ENCODE results near the gene PCED1B.

Gene PCED1B

GRCh38 chr12:47068539-47068938 is 10.9 kb upstream of the PCED1B start:
- no peak for DNase-seq

GRCh38 chr12:47070310-47070709 is 9.1 kb upstream of the PCED1B start:
- no peak for DNase-seq

GRCh38 chr12:47071241-47071852 is 8.1 kb upstream of the PCED1B start:
- DNase-seq, result peak; percentile 29 to 46

- DNase-seq, result no peak
Observed at GRCh38 chr12:47073951-47074350, 5.5 kb upstream of the PCED1B start.

- no peak for DNase-seq
Observed at GRCh38 chr12:47074757-47075156, 4.7 kb upstream of the PCED1B start.

GRCh38 chr12:47075192-47076084 is 4.0 kb upstream of the PCED1B start:
- no peak for DNase-seq

- no peak for DNase-seq
Observed at GRCh38 chr12:47077206-47078085, 2.0 kb upstream of the PCED1B start.

- DNase-seq, result no peak
Observed at GRCh38 chr12:47078086-47078395, 1.4 kb upstream of the PCED1B start.

- DNase-seq, result peak in 1 of 2 experiments; percentile 27
Observed at GRCh38 chr12:47078733-47079467, 521 bp upstream of the PCED1B start.

- DNase-seq, result peak in 1 of 2 experiments; percentile 38
Observed at GRCh38 chr12:47079981-47080724, 732 bp downstream of the PCED1B start.

- DNase-seq, result peak in 1 of 2 experiments; percentile 33
Observed at GRCh38 chr12:47080725-47081502, 1.5 kb downstream of the PCED1B start.

GRCh38 chr12:47082283-47082682 is 2.9 kb downstream of the PCED1B start:
- no peak for DNase-seq

GRCh38 chr12:47082796-47083621 is 3.6 kb downstream of the PCED1B start:
- no peak for DNase-seq

- no peak for DNase-seq
Observed at GRCh38 chr12:47084172-47084571, 4.8 kb downstream of the PCED1B start.

GRCh38 chr12:47085815-47086252 is 6.4 kb downstream of the PCED1B start:
- no peak for DNase-seq

- no peak for DNase-seq
Observed at GRCh38 chr12:47087088-47087688, 7.8 kb downstream of the PCED1B start.

- peak in 1 of 2 experiments; percentile 33 for DNase-seq
Observed at GRCh38 chr12:47088021-47088944, 8.9 kb downstream of the PCED1B start.

GRCh38 chr12:47091009-47091408 is 11.6 kb downstream of the PCED1B start:
- no peak for DNase-seq

GRCh38 chr12:47094804-47095203 is 15.4 kb downstream of the PCED1B start:
- DNase-seq, result no peak

Data from NCI-H526 (cell line).